B cell (primary cell): ENCODE measurements around the gene MPZL3. TPM values are rescaled to one million over a fixed set of nuclear protein-coding genes. Genes with fewer than 3 reads are reported as not detected.

Source experiments
- ATAC-seq: fragments of 200-7000 bp; cut with Tn5 transposase; one replicate; pipeline ENCODE4 v1.10.0; 2021; ENCODE audit warnings: low read depth, mild to moderate bottlenecking, moderate number of reproducible peaks, moderate library complexity
- CTCF ChIA-PET: fragments of 350-600 bp; sonication (Branson Sonifier 250); formaldehyde crosslinking; loops from one replicate; lab custom pipeline; 2021; ENCODE audit warnings: antibody characterized with exemption, inconsistent platforms; lab: Charles Lee
- POLR2A ChIA-PET: fragments of 350-600 bp; sonication (Branson Sonifier 250); formaldehyde crosslinking; loops from one replicate; lab custom pipeline; 2021; ENCODE audit warnings: antibody characterized with exemption; lab: Charles Lee
- DNase-seq: peaks from one replicate; pipeline ENCODE4 v3.0.0; 2013
- H2AFZ ChIP-seq: 2 replicates; pipeline ENCODE4 v1.6.1; 2012; ENCODE audit warnings: mild to moderate bottlenecking, low read depth, low read length; ENCODE audit not compliant: insufficient read depth, poor library complexity, severe bottlenecking
- H3K27ac ChIP-seq, 2 donors: 1 replicate in 1 of 2; 2 replicates in 1 of 2; pipeline ENCODE4 v1.5.1; 2012 to 2013; ENCODE audit warnings: low read length in 2 of 2, mild to moderate bottlenecking in 2 of 2, moderate library complexity in 1 of 2
- H3K27me3 ChIP-seq, 4 experiments: fragments of 200-600 bp in 1 of 4; sonication (generic) in 1 of 4; replicated peaks in 1 of 4; 1 replicate in 2 of 4; 2 replicates in 2 of 4; pipeline versions ENCODE4 v1.6.1 to v1.7.0; 2013 to 2016; ENCODE audit warnings: low read length in 3 of 4, mild to moderate bottlenecking in 2 of 4, mixed read lengths in 1 of 4, moderate library complexity in 1 of 4; ENCODE audit not compliant: insufficient read depth in 4 of 4, control insufficient read depth in 3 of 4; ENCODE audit errors: control extremely low read depth in 1 of 4
- H3K36me3 ChIP-seq, 2 experiments: replicated peaks in 1 of 2; 1 replicate in 1 of 2; 2 replicates in 1 of 2; pipeline versions ENCODE4 v1.6.1 to v1.7.1; 2013; ENCODE audit warnings: low read length in 1 of 2; ENCODE audit not compliant: insufficient read depth in 2 of 2, control insufficient read depth in 1 of 2; ENCODE audit errors: control extremely low read depth in 1 of 2, extremely low read depth in 1 of 2
- H3K4me1 ChIP-seq, 2 donors: fragments of 200-600 bp in 1 of 2; sonication (generic) in 1 of 2; 1 replicate in 1 of 2; 2 replicates in 1 of 2; pipeline versions ENCODE4 v1.5.1 to v1.6.1; 2013 to 2017; ENCODE audit warnings: low read length in 2 of 2; ENCODE audit not compliant: control insufficient read depth in 2 of 2, insufficient read depth in 2 of 2
- H3K4me2 ChIP-seq: replicated peaks from 2 replicates; pipeline ENCODE3; 2012; ENCODE audit warnings: mild to moderate bottlenecking, low read depth, low read length; ENCODE audit not compliant: poor library complexity, severe bottlenecking
- H3K4me3 ChIP-seq, 5 experiments: fragments of 200-600 bp in 1 of 5; sonication (generic) in 1 of 5; 1 replicate in 3 of 5; 2 replicates in 2 of 5; pipeline versions ENCODE4 v1.5.1 to v1.7.0; 2011 to 2016; ENCODE audit warnings: low read length in 4 of 5, mild to moderate bottlenecking in 4 of 5, low read depth in 2 of 5, control low read depth in 1 of 5, moderate library complexity in 1 of 5; ENCODE audit not compliant: insufficient read depth in 1 of 5; ENCODE audit errors: control extremely low read depth in 1 of 5, extremely low read depth in 1 of 5
- H3K79me2 ChIP-seq: fragments of 200-600 bp; sonication (generic); one replicate; pipeline ENCODE4 v1.6.0; 2016; ENCODE audit warnings: low read length; ENCODE audit not compliant: control insufficient read depth, insufficient read depth
- H3K9ac ChIP-seq: fragments of 200-600 bp; sonication (generic); 2 replicates; pipeline ENCODE4 v1.6.1; 2017; ENCODE audit warnings: mild to moderate bottlenecking, low read length, moderate library complexity
- H3K9me3 ChIP-seq, 3 donors: one replicate each; pipeline versions ENCODE4 v1.6.1 to v1.7.1; 2013; ENCODE audit warnings: low read length in 2 of 3; ENCODE audit not compliant: control insufficient read depth in 2 of 3, insufficient read depth in 1 of 3; ENCODE audit errors: control extremely low read depth in 1 of 3
- H4K20me1 ChIP-seq: 2 replicates; pipeline ENCODE4 v1.6.0; 2012; ENCODE audit warnings: mild to moderate bottlenecking, low read length; ENCODE audit not compliant: insufficient read depth, control insufficient read depth, poor library complexity, severe bottlenecking
- H3K27ac Mint-ChIP-seq: one replicate; pipeline ENCODE4 v1.8.0; 2021; ENCODE audit warnings: mixed read lengths
- H3K27me3 Mint-ChIP-seq: one replicate; pipeline ENCODE4 v1.8.0; 2021; ENCODE audit warnings: mixed read lengths
- H3K4me1 Mint-ChIP-seq: one replicate; pipeline ENCODE4 v1.8.0; 2021; ENCODE audit warnings: mixed read lengths
- H3K4me3 Mint-ChIP-seq: one replicate; pipeline ENCODE4 v1.8.0; 2021; ENCODE audit warnings: mixed read lengths
- H3K9me3 Mint-ChIP-seq: one replicate; pipeline ENCODE4 v1.8.0; 2022; ENCODE audit warnings: mixed read lengths; ENCODE audit not compliant: insufficient read depth
- CTCF ChIP-seq: fragments of 200-600 bp; IDR thresholded peaks from one replicate; pipeline ENCODE4 v1.8.0; 2022; ENCODE audit warnings: antibody characterized with exemption, mild to moderate bottlenecking
- EZH2 ChIP-seq: IDR thresholded peaks from 2 replicates; pipeline ENCODE4 v1.6.1; 2012; ENCODE audit warnings: borderline replicate concordance, low read depth, mild to moderate bottlenecking, moderate library complexity, low read length; ENCODE audit not compliant: insufficient read depth, poor library complexity, severe bottlenecking
- WGBS: methylation state at CpG from one replicate; pipeline ENCODE4 v1.1.5; 2013; ENCODE audit warnings: missing lambda C conversion rate; ENCODE audit not compliant: insufficient coverage; 5-methylcytosine and 5-hydroxymethylcytosine counted together
- intact Hi-C: fragments of 100-400 bp; cut with micrococcal nuclease; formaldehyde crosslinking; loops from one replicate; pipeline ENCODE4 v1.10.0; 2022
- polyA plus RNA-seq: library from polyadenylated mRNA; depleted of rRNA; stranded (reverse); fragments of >200 nt; gene quantifications from 2 replicates; pipeline ENCODE4 v1.2.3, GENCODE V29; 2012
- total RNA-seq, 2 donors: library from RNA; stranded (reverse); fragments of 120-200 nt in 1 of 2; gene quantifications; 1 replicate in 1 of 2; 2 replicates in 1 of 2; pipeline versions ENCODE4 v1.2.3 to v1.2.4, GENCODE V29; 2013 to 2022

Gene MPZL3
- total and polyA plus RNA-seq, 2 donors (not counting 1 experiment from before 2014, with no cell fraction given): 1.4 to 4.2 TPM

- no peaks in the 10 kb centered on the region for H3K27me3 ChIP-seq
- H3K27ac ChIP-seq: no peak overlapping the region
- no peak overlapping the region for H3K9ac ChIP-seq
- no CpG with 5 or more reads among the region's 2 CpGs for WGBS
- POLR2A ChIA-PET: no interaction called here
- H3K4me1 Mint-ChIP-seq: peaks cover 14% of the 10 kb centered on the region
- peaks cover 3 to 13% of the 10 kb centered on the region in 2 experiments for H3K36me3 ChIP-seq
- H3K4me2 ChIP-seq: no peak overlapping the region
- no peaks in the 10 kb centered on the region for H3K79me2 ChIP-seq
- H3K4me3 Mint-ChIP-seq: no peak overlapping the region
- H3K27me3 Mint-ChIP-seq: no peaks in the 10 kb centered on the region
- H3K9me3 Mint-ChIP-seq: no peaks in the 10 kb centered on the region
- CTCF ChIA-PET: no interaction called here
- no peak overlapping the region for H3K27ac Mint-ChIP-seq
- intact Hi-C loops: no loop called here
- no peaks in the 10 kb centered on the region for H3K9me3 ChIP-seq
- ATAC-seq: no peak
- H3K4me3 ChIP-seq: no peak overlapping the region
- peaks cover 6 to 7% of the 10 kb centered on the region in 2 donors for H3K4me1 ChIP-seq
- no peak for TF ChIP-seq EZH2
- TF ChIP-seq CTCF: no peak
- H2AFZ ChIP-seq: no peak overlapping the region
- DNase-seq: no peak
- H4K20me1 ChIP-seq: no peaks in the 10 kb centered on the region
These were observed 16.0 kb downstream of the MPZL3 start for GRCh38 chr11:118236170-118236569.

- DNase-seq: no peak
- Mint-ChIP-seq H3K27ac (no peak overlapping the region), H3K4me1 (peaks cover 7% of the 10 kb centered on the region), H3K9me3 (no peaks in the 10 kb centered on the region), H3K27me3 (no peaks in the 10 kb centered on the region), H3K4me3 (no peak overlapping the region)
- H3K4me2 ChIP-seq: no peak overlapping the region
- no peak for TF ChIP-seq CTCF
- no peak for TF ChIP-seq EZH2
- no peaks in the 10 kb centered on the region for H3K79me2 ChIP-seq
- H3K9me3 ChIP-seq: no peaks in the 10 kb centered on the region
- ChIA-PET CTCF (no interaction called here), POLR2A (no interaction called here)
- H3K27me3 ChIP-seq: no peaks in the 10 kb centered on the region
- H3K36me3 ChIP-seq: peaks cover 3 to 13% of the 10 kb centered on the region in 2 experiments
- WGBS: 100% methylated on average over 3 of the region's 5 CpGs
- no peak for ATAC-seq
- H2AFZ ChIP-seq: no peak overlapping the region
- no peak overlapping the region for H3K4me3 ChIP-seq
- H3K27ac ChIP-seq: no peak overlapping the region
- no peak overlapping the region for H3K9ac ChIP-seq
- intact Hi-C loops: no loop called here
- H4K20me1 ChIP-seq: no peaks in the 10 kb centered on the region
- H3K4me1 ChIP-seq: peaks cover 4 to 6% of the 10 kb centered on the region in 2 donors
These were observed 17.3 kb downstream of the MPZL3 start for GRCh38 chr11:118234833-118235232.
